CD14-positive monocyte (primary cell): ENCODE data around the gene NEO1. TPM values are rescaled to one million over a fixed set of nuclear protein-coding genes. Genes with fewer than 3 reads are reported as not detected.

ENCODE experiments used
- DNase-seq, 3 donors: peaks; one replicate each; pipeline ENCODE4 v3.0.0-alpha.2; 2011 to 2022
- H2AFZ ChIP-seq: 2 replicates; pipeline ENCODE4 v1.6.0; 2012; ENCODE audit warnings: mild to moderate bottlenecking, low read depth, low read length, inconsistent platforms; ENCODE audit not compliant: insufficient read depth, poor library complexity, severe bottlenecking
- H3K27ac ChIP-seq, 2 donors: 1 replicate in 1 of 2; 2 replicates in 1 of 2; pipeline ENCODE4 v1.5.1; 2012 to 2013; ENCODE audit warnings: low read length in 2 of 2, control low read depth in 1 of 2, inconsistent platforms in 1 of 2, low read depth in 1 of 2, mild to moderate bottlenecking in 1 of 2
- H3K27me3 ChIP-seq, 2 donors: one replicate each; pipeline versions ENCODE4 v1.6.0 to v1.6.1; 2011 to 2013; ENCODE audit warnings: low read length in 2 of 2; ENCODE audit not compliant: control insufficient read depth in 2 of 2, insufficient read depth in 2 of 2
- H3K36me3 ChIP-seq, 2 donors: replicated peaks in 1 of 2; 1 replicate in 1 of 2; 2 replicates in 1 of 2; pipeline versions ENCODE4 v1.5.1 to v1.6.1; 2012 to 2013; ENCODE audit warnings: low read length in 2 of 2, control low read depth in 1 of 2, inconsistent platforms in 1 of 2, mild to moderate bottlenecking in 1 of 2; ENCODE audit not compliant: insufficient read depth in 2 of 2, control insufficient read depth in 1 of 2
- H3K4me1 ChIP-seq, 2 donors: 1 replicate in 1 of 2; 2 replicates in 1 of 2; pipeline versions ENCODE4 v1.5.1 to v1.6.1; 2012 to 2013; ENCODE audit warnings: low read length in 2 of 2, control low read depth in 1 of 2, inconsistent platforms in 1 of 2, mild to moderate bottlenecking in 1 of 2, moderate library complexity in 1 of 2; ENCODE audit not compliant: insufficient read depth in 2 of 2, control insufficient read depth in 1 of 2
- H3K4me2 ChIP-seq: replicated peaks from 2 replicates; pipeline ENCODE3; 2012; ENCODE audit warnings: low read length, moderate library complexity, mild to moderate bottlenecking; ENCODE audit not compliant: poor library complexity, severe bottlenecking; ENCODE audit errors: extremely low read depth
- H3K4me3 ChIP-seq, 3 experiments: fragments of 200-600 bp in 1 of 3; sonication (generic) in 1 of 3; replicated peaks in 1 of 3; 1 replicate in 2 of 3; 2 replicates in 1 of 3; pipeline ENCODE4 v1.5.1; 2011 to 2013; ENCODE audit warnings: low read length in 3 of 3, mild to moderate bottlenecking in 3 of 3, control low read depth in 2 of 3, low read depth in 2 of 3, inconsistent platforms in 1 of 3, moderate library complexity in 1 of 3
- H3K79me2 ChIP-seq: 2 replicates; pipeline ENCODE4 v1.6.0; 2012; ENCODE audit warnings: mild to moderate bottlenecking, control low read depth, inconsistent platforms, low read length, moderate library complexity; ENCODE audit not compliant: insufficient read depth
- H3K9ac ChIP-seq: 2 replicates; pipeline ENCODE4 v1.6.0; 2017; ENCODE audit warnings: low read length, mild to moderate bottlenecking; ENCODE audit not compliant: insufficient read depth, poor library complexity, severe bottlenecking
- H3K9me3 ChIP-seq, 2 donors: replicated peaks in 1 of 2; 1 replicate in 1 of 2; 2 replicates in 1 of 2; pipeline versions ENCODE4 v1.5.1 to v1.6.1; 2012 to 2013; ENCODE audit warnings: low read length in 2 of 2, control low read depth in 1 of 2; ENCODE audit not compliant: control insufficient read depth in 1 of 2, insufficient read depth in 1 of 2
- H4K20me1 ChIP-seq: 2 replicates; pipeline ENCODE4 v1.6.0; 2012; ENCODE audit warnings: mild to moderate bottlenecking, low read length, control low read depth, moderate library complexity; ENCODE audit not compliant: insufficient read depth
- H3K27ac Mint-ChIP-seq, 7 donors: one replicate each; pipeline ENCODE4 v1.8.0; 2020; ENCODE audit warnings: mild to moderate bottlenecking in 7 of 7, mixed read lengths in 7 of 7, moderate library complexity in 6 of 7, inconsistent platforms in 2 of 7
- H3K27me3 Mint-ChIP-seq, 3 donors: one replicate each; pipeline ENCODE4 v1.8.0; 2021 to 2022; ENCODE audit warnings: low read depth in 3 of 3, mild to moderate bottlenecking in 3 of 3, mixed read lengths in 3 of 3, moderate library complexity in 3 of 3, inconsistent platforms in 1 of 3
- H3K36me3 Mint-ChIP-seq, 2 donors: one replicate each; pipeline ENCODE4 v1.8.0; 2020; ENCODE audit warnings: mixed read lengths in 2 of 2, inconsistent platforms in 1 of 2, mild to moderate bottlenecking in 1 of 2
- H3K4me1 Mint-ChIP-seq: one replicate; pipeline ENCODE4 v1.8.0; 2020; ENCODE audit warnings: mild to moderate bottlenecking, mixed read lengths
- H3K4me3 Mint-ChIP-seq, 2 donors: one replicate each; pipeline ENCODE4 v1.8.0; 2020; ENCODE audit warnings: mild to moderate bottlenecking in 2 of 2, mixed read lengths in 2 of 2, moderate library complexity in 1 of 2
- H3K9me3 Mint-ChIP-seq, 7 donors: one replicate each; pipeline ENCODE4 v1.8.0; 2020 to 2022; ENCODE audit warnings: mixed read lengths in 7 of 7, mild to moderate bottlenecking in 6 of 7, moderate library complexity in 6 of 7, inconsistent platforms in 2 of 7
- WGBS: methylation state at CpG from one replicate; pipeline ENCODE4 v1.1.5; 2013; ENCODE audit warnings: missing lambda C conversion rate; ENCODE audit not compliant: insufficient coverage; 5-methylcytosine and 5-hydroxymethylcytosine counted together
- intact Hi-C, 2 donors: fragments of 100-400 bp; cut with micrococcal nuclease; formaldehyde crosslinking; loops; one replicate each; pipeline versions ENCODE4 v1.15.0 to v1.15.1; 2023
- polyA plus RNA-seq, 3 donors: library from polyadenylated mRNA; depleted of rRNA in 1 of 3; unstranded in 2 of 3; stranded (reverse) in 1 of 3; fragments of 300-500 nt in 2 of 3; fragments of >200 nt in 1 of 3; fragmentation: Illumina TruSeq in 2 of 3; gene quantifications; 1 replicate in 2 of 3; 2 replicates in 1 of 3; pipeline ENCODE4 v1.2.3, GENCODE V29; 2012 to 2021
- TF ChIP-seq, protein P1 (sequence below): fragments of 200-600 bp; IDR thresholded peaks from one replicate; pipeline ENCODE4 v1.8.0; 2022; ENCODE audit warnings: antibody characterized with exemption, mild to moderate bottlenecking

The NEO1 gene
- polyA plus RNA-seq, 3 donors: 0.03 to 0.06 TPM; not detected in 1

- Mint-ChIP-seq H3K4me3 (no peak overlapping the region), H3K36me3 (no peaks in the 10 kb centered on the region), H3K4me1 (no peaks in the 10 kb centered on the region), H3K27me3 (peaks cover 12 to 30% (median 14%) of the 10 kb centered on the region in 3 donors), H3K27ac (no peak overlapping the region), H3K9me3 (peaks cover 0 to 4% (median 0%) of the 10 kb centered on the region in 7 donors)
- TF ChIP-seq, protein P1, sequence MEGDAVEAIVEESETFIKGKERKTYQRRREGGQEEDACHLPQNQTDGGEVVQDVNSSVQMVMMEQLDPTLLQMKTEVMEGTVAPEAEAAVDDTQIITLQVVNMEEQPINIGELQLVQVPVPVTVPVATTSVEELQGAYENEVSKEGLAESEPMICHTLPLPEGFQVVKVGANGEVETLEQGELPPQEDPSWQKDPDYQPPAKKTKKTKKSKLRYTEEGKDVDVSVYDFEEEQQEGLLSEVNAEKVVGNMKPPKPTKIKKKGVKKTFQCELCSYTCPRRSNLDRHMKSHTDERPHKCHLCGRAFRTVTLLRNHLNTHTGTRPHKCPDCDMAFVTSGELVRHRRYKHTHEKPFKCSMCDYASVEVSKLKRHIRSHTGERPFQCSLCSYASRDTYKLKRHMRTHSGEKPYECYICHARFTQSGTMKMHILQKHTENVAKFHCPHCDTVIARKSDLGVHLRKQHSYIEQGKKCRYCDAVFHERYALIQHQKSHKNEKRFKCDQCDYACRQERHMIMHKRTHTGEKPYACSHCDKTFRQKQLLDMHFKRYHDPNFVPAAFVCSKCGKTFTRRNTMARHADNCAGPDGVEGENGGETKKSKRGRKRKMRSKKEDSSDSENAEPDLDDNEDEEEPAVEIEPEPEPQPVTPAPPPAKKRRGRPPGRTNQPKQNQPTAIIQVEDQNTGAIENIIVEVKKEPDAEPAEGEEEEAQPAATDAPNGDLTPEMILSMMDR: no peak
- no peak overlapping the region for H2AFZ ChIP-seq
- H3K9me3 ChIP-seq: no peaks in the 10 kb centered on the region
- no peak overlapping the region for H3K27ac ChIP-seq
- H3K79me2 ChIP-seq: no peaks in the 10 kb centered on the region
- WGBS: no CpG with 5 or more reads among the region's 2 CpGs
- no peaks in the 10 kb centered on the region for H3K4me1 ChIP-seq
- no peaks in the 10 kb centered on the region for H4K20me1 ChIP-seq
- DNase-seq: no peak
- intact Hi-C loops: no loop called here
- H3K4me3 ChIP-seq: no peak overlapping the region
- no peak overlapping the region for H3K9ac ChIP-seq
- no peak overlapping the region for H3K4me2 ChIP-seq
- peaks cover 13 to 28% of the 10 kb centered on the region in 2 donors for H3K27me3 ChIP-seq
- no peaks in the 10 kb centered on the region for H3K36me3 ChIP-seq
Measured at GRCh38 chr15:73035221-73035620, 17.0 kb upstream of the NEO1 start.

- H3K36me3 ChIP-seq: no peaks in the 10 kb centered on the region
- Mint-ChIP-seq H3K27me3 (peaks cover 10 to 21% (median 12%) of the 10 kb centered on the region in 3 donors), H3K27ac (no peak overlapping the region), H3K4me3 (no peak overlapping the region), H3K36me3 (no peaks in the 10 kb centered on the region), H3K9me3 (peaks cover 0 to 4% (median 0%) of the 10 kb centered on the region in 7 donors), H3K4me1 (no peaks in the 10 kb centered on the region)
- no peak overlapping the region for H3K9ac ChIP-seq
- H3K4me1 ChIP-seq: no peaks in the 10 kb centered on the region
- DNase-seq: no peak
- no peak overlapping the region for H3K4me3 ChIP-seq
- no peak overlapping the region for H3K27ac ChIP-seq
- TF ChIP-seq, protein P1: no peak
- no peak overlapping the region for H2AFZ ChIP-seq
- H3K9me3 ChIP-seq: no peaks in the 10 kb centered on the region
- WGBS: 100% methylated on average over 1 of the region's 4 CpGs
- no peaks in the 10 kb centered on the region for H4K20me1 ChIP-seq
- intact Hi-C loops: no loop called here
- H3K79me2 ChIP-seq: no peaks in the 10 kb centered on the region
- H3K27me3 ChIP-seq: peaks cover 13 to 23% of the 10 kb centered on the region in 2 donors
- no peak overlapping the region for H3K4me2 ChIP-seq
Measured at GRCh38 chr15:73038220-73038619, 14.0 kb upstream of the NEO1 start.
